CD4-positive, alpha-beta T cell treated with Interleukin-21 for 1 hour (primary cell): ENCODE data around the gene CDK13.

Experiments used
- DNase-seq: peaks from one replicate; pipeline ENCODE4 v3.0.0-alpha.2; 2020

The CDK13 gene

GRCh38 chr7:40015790-40016296, 65.8 kb downstream of the CDK13 start:
- no peak for DNase-seq

- DNase-seq = no peak
Measured at GRCh38 chr7:40019558-40019957, 69.5 kb downstream of the CDK13 start.

- no peak for DNase-seq
Measured at GRCh38 chr7:40024048-40024447, 74.0 kb downstream of the CDK13 start.

GRCh38 chr7:40024841-40025240, 74.8 kb downstream of the CDK13 start:
- DNase-seq = no peak

- DNase-seq = no peak
Measured at GRCh38 chr7:40027545-40027944, 77.5 kb downstream of the CDK13 start.

GRCh38 chr7:40033826-40034225, 83.8 kb downstream of the CDK13 start:
- DNase-seq = no peak

- no peak for DNase-seq
Measured at GRCh38 chr7:40041456-40041855, 91.4 kb downstream of the CDK13 start.

GRCh38 chr7:40043164-40043563, 93.1 kb downstream of the CDK13 start:
- no peak for DNase-seq

GRCh38 chr7:40047661-40048060, 97.6 kb downstream of the CDK13 start:
- no peak for DNase-seq

- no peak for DNase-seq
Measured at GRCh38 chr7:40057292-40057691, 107.2 kb downstream of the CDK13 start.

GRCh38 chr7:40058026-40058425, 108.0 kb downstream of the CDK13 start:
- DNase-seq = no peak

GRCh38 chr7:40058636-40059035, 108.6 kb downstream of the CDK13 start:
- no peak for DNase-seq

- no peak for DNase-seq
Measured at GRCh38 chr7:40059057-40059456, 109.0 kb downstream of the CDK13 start.

GRCh38 chr7:40072268-40072667, 122.2 kb downstream of the CDK13 start:
- no peak for DNase-seq

GRCh38 chr7:40073239-40073638, 123.2 kb downstream of the CDK13 start:
- no peak for DNase-seq

- DNase-seq = no peak
Measured at GRCh38 chr7:40077849-40078248, 127.8 kb downstream of the CDK13 start.

- no peak for DNase-seq
Measured at GRCh38 chr7:40092182-40092581, 142.1 kb downstream of the CDK13 start.

GRCh38 chr7:40093631-40094350, 143.7 kb downstream of the CDK13 start:
- no peak for DNase-seq

- no peak for DNase-seq
Measured at GRCh38 chr7:40095230-40095629, 145.2 kb downstream of the CDK13 start.

GRCh38 chr7:40095695-40096327, 145.8 kb downstream of the CDK13 start:
- DNase-seq = no peak

GRCh38 chr7:40097728-40098127, 147.7 kb downstream of the CDK13 start:
- no peak for DNase-seq

- DNase-seq = no peak
Measured at GRCh38 chr7:40098810-40099209, 148.8 kb downstream of the CDK13 start.

GRCh38 chr7:40099837-40100236, 149.8 kb downstream of the CDK13 start:
- DNase-seq = no peak

GRCh38 chr7:40101201-40101600, 151.1 kb downstream of the CDK13 start:
- no peak for DNase-seq

GRCh38 chr7:40102897-40103296, 152.8 kb downstream of the CDK13 start:
- DNase-seq = no peak
